GM12864 (cell line): ENCODE data around the gene ATP8A2.
A peak's percentile ranks its signal among the peaks of the same experiment; 100 is the strongest.
"Not testable (repeated sequence)": the region's sequence is repeated elsewhere in the genome, so short reads cannot be mapped to it uniquely, and the experiment has no call there.

Source experiments
- DNase-seq: peaks from one replicate; pipeline ENCODE4 v3.0.0-alpha.2; 2011; ENCODE audit warnings: low read depth
- H3K4me3 ChIP-seq: 2 replicates; pipeline ENCODE4 v1.5.1; 2011; ENCODE audit warnings: mild to moderate bottlenecking, low read depth, low read length, control low read depth
- TF ChIP-seq, protein P1 (sequence below): IDR thresholded peaks from 2 replicates; pipeline ENCODE4 v1.5.1; 2011; ENCODE audit warnings: low read depth, mild to moderate bottlenecking, moderate library complexity, low read length, control low read depth, inconsistent platforms; ENCODE audit errors: missing control alignments

Gene ATP8A2

GRCh38 chr13:25541434-25542123, 169.8 kb downstream of the ATP8A2 start:
- DNase-seq: no peak

DNA sequence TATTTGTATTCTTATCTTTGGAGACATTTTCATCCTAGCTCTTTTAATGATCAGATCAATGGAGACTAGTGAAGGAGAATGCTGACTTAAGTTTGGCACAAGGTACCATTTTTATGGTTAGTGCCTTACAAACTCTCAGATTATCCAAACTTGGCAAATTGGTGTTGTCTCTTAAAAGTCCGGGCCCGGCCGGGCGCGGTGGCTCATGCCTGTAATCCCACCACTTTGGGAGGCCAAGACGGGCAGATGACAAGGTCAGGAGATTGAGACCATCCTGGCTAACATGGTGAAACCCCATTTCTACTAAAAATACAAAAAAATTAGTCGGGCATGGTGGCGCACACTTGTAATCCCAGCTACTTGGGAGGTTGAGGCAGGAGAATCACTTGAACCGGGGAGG, 177.2 kb downstream of the ATP8A2 start:
- not testable (repeated sequence) for DNase-seq, H3K4me3 ChIP-seq

More at GRCh38 chr13:25541434-25542123, 169.8 kb downstream of the ATP8A2 start:
- TF ChIP-seq, protein P1, sequence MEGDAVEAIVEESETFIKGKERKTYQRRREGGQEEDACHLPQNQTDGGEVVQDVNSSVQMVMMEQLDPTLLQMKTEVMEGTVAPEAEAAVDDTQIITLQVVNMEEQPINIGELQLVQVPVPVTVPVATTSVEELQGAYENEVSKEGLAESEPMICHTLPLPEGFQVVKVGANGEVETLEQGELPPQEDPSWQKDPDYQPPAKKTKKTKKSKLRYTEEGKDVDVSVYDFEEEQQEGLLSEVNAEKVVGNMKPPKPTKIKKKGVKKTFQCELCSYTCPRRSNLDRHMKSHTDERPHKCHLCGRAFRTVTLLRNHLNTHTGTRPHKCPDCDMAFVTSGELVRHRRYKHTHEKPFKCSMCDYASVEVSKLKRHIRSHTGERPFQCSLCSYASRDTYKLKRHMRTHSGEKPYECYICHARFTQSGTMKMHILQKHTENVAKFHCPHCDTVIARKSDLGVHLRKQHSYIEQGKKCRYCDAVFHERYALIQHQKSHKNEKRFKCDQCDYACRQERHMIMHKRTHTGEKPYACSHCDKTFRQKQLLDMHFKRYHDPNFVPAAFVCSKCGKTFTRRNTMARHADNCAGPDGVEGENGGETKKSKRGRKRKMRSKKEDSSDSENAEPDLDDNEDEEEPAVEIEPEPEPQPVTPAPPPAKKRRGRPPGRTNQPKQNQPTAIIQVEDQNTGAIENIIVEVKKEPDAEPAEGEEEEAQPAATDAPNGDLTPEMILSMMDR: no peak
- no peak overlapping the region for H3K4me3 ChIP-seq

DNA sequence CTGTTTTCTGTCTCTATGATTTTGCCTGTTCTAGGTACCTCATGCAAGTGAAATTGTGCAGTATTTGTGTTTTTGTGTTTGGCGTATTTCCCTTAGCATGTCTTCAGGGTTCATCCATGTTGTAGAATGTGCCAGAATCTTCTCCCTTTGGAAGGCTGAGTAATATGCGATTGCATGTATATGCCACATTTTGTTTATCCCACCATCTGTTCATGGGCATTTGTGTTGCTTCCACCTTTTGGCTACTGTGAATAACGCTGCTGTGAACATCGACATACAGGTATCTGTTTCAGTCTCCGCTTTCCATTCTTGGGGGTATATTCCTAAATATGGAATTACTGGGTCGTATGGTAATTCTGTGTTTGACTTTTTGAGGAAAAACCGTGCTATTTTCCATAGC, 190.0 kb downstream of the ATP8A2 start:
- H3K4me3 ChIP-seq: no peak overlapping the region
- TF ChIP-seq, protein P1: no peak
- no peak for DNase-seq

DNA sequence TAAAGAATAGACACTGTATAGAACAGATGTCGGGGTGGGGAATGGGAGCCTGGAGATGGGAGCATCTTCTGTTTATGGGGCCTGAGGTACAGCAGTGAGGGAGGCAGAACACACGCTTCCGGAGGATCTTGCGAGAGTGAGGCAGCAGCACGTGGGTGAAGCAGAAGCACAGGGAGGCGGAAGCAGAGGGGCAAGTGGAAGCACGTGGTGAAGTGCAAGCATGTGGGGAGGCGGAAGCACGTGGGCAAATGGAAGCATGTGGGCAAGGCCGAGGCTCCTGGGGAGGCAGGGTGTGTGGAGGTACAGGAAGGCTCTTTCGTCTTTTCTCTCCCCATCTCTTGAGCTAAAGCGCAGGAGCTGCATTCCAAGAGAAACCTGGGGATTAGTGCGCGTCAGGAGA, 198.4 kb downstream of the ATP8A2 start:
- TF ChIP-seq, protein P1: no peak
- DNase-seq: no peak
- no peak overlapping the region for H3K4me3 ChIP-seq

DNA sequence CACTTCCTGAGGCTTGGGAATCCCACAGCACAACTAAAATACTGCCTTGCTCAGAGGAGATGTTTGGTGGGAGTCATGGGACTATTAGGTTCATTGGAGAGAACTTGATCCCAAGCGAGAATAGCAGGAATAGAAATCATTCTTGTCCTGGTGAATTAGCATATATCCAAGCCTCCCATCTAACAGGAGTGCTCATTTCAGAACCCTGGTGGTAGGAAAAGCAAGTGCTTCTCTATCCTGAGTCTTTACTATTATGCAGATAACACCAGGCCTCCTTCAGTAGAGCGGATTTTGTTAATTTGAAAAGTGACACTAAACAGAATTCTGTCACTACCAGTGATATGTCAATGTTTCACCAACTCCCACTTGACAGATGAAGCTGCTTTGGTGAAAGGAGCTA, 199.5 kb downstream of the ATP8A2 start:
- no peak overlapping the region for H3K4me3 ChIP-seq
- no peak for DNase-seq
- TF ChIP-seq, protein P1: no peak

GRCh38 chr13:25572171-25572570, 200.4 kb downstream of the ATP8A2 start:
- DNase-seq, H3K4me3 ChIP-seq: not testable (repeated sequence)

DNA sequence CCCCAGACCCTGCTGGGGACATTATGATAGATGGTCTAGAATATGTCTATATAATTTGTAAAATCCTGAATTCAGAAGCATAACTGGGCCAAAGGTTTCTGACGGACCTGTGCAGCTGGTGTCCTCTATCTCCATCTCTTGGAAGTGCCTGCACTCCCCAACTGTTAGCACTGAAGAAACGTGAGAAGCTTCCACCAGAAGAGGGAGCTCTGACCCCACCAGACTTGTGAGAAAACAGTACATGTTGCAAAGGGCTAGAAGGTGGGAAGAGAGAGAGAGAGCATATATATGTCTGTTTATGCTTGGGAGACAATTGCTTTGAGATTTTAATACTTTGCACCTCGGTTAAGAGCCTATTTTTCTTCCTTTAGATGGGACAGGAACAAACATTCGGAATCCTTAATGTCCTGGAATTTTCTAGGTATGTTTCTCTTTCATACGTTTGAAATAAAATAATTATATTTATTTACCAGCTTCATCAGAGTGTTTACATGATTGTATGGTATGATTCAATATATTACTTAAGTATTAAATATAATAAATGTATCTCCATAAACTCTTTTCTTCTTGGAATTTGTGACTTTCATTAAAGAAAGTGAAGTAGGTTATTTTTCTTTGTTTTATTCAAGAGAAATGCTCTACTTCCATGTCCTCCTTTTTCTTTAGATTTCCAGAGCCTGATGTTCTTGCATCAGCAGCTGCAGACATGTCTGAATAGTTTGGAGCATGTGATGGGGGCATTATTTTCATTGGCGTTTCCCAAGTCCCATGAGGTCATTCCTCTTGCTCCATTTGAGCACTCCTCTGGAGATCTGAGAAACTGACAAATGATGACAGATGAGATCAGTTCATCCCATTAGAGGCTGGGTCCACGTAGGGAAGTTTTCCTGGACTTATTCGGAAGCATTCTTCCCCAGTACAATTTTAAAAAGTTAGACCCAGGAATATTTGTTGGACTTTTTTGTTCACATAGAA, 202.9 kb downstream of the ATP8A2 start:
- no peak overlapping the region for H3K4me3 ChIP-seq
- TF ChIP-seq, protein P1: peak; percentile 83
- DNase-seq: peak; percentile 48
